Activated T-cell treated with anti-CD3 and anti-CD28 coated beads, Interleukin-2, amount 50 U/mL, for 48 hours (primary cell): ENCODE measurements around the gene SPATA9.
A peak's percentile ranks its signal among the peaks of the same experiment; 100 is the strongest.

Source experiments
- DNase-seq, 2 experiments: peaks; one replicate each; pipeline ENCODE4 v3.0.0-alpha.2; 2020

The SPATA9 gene

GRCh38 chr5:95682891-95683290 lies at the start of gene SPATA9:
Gene SPATA9 (minus strand): TSS chr5:95682991. CDS start chr5:95682854, 137 bp downstream.
- no peak for DNase-seq

GRCh38 chr5:95731571-95732554 lies 49.1 kb upstream of the SPATA9 start:
- DNase-seq = peak in 1 of 2 experiments; percentile 56

- peak; percentile 44 to 63 for DNase-seq
Measured at GRCh38 chr5:95730730-95731570, 48.2 kb upstream of the SPATA9 start, which contains the start of gene RHOBTB3. Gene RHOBTB3 (plus strand): TSS chr5:95731336. CDS start chr5:95731683, 347 bp downstream.

- DNase-seq = no peak
Measured at GRCh38 chr5:95730011-95730700, 47.4 kb upstream of the SPATA9 start.

- no peak for DNase-seq
Measured at GRCh38 chr5:95729115-95730010, 46.6 kb upstream of the SPATA9 start.

GRCh38 chr5:95728494-95729114 lies 45.8 kb upstream of the SPATA9 start:
- DNase-seq = no peak

GRCh38 chr5:95727764-95728191 lies 45.0 kb upstream of the SPATA9 start:
- DNase-seq = no peak

- DNase-seq = no peak
Measured at GRCh38 chr5:95726811-95727763, 44.3 kb upstream of the SPATA9 start.

- no peak for DNase-seq
Measured at GRCh38 chr5:95725937-95726810, 43.4 kb upstream of the SPATA9 start.

- no peak for DNase-seq
Measured at GRCh38 chr5:95725071-95725820, 42.5 kb upstream of the SPATA9 start.

GRCh38 chr5:95723632-95724369 lies 41.0 kb upstream of the SPATA9 start:
- DNase-seq = no peak

- DNase-seq = no peak
Measured at GRCh38 chr5:95721582-95722295, 38.9 kb upstream of the SPATA9 start.

GRCh38 chr5:95720094-95720786 lies 37.4 kb upstream of the SPATA9 start:
- no peak for DNase-seq

- DNase-seq = no peak
Measured at GRCh38 chr5:95718738-95719137, 35.9 kb upstream of the SPATA9 start.

GRCh38 chr5:95718203-95718602 lies 35.4 kb upstream of the SPATA9 start:
- DNase-seq = no peak

GRCh38 chr5:95717439-95717838 lies 34.6 kb upstream of the SPATA9 start:
- no peak for DNase-seq
